MCF 10A (cell line): Measurements from ENCODE around the gene OR7C2. TPM values are rescaled to one million over a fixed set of nuclear protein-coding genes. Genes with fewer than 3 reads are reported as not detected.

Experiments
- BruUV-seq: library from RNA; stranded (reverse); fragments of 400-500 nt; replicated peaks from 2 replicates; lab custom pipeline; 2021; lab: Mats Ljungman, UMichigan
- CTCF ChIA-PET: fragments of 300-600 bp; sonication (Branson Sonifier 250); formaldehyde crosslinking; extraction: SDS; loops from one replicate; lab custom pipeline; 2021; ENCODE audit warnings: antibody characterized with exemption, inconsistent platforms; lab: Yijun Ruan, JAX
- POLR2A ChIA-PET: fragments of 300-600, 350-650 bp; sonication (Branson Sonifier 250); formaldehyde crosslinking; extraction: SDS; loops from one replicate; lab custom pipeline; 2020; ENCODE audit warnings: antibody characterized with exemption, inconsistent platforms; lab: Yijun Ruan, JAX
- DNase-seq: peaks from one replicate; pipeline ENCODE4 v3.0.0-alpha.2; 2018; ENCODE audit not compliant: unreplicated experiment
- H3K27ac Mint-ChIP-seq: one replicate; pipeline ENCODE4 v1.8.0; 2022; ENCODE audit warnings: mild to moderate bottlenecking, low read depth, mixed read lengths; ENCODE audit not compliant: unreplicated experiment
- H3K27me3 Mint-ChIP-seq: one replicate; pipeline ENCODE4 v1.8.0; 2022; ENCODE audit warnings: mixed read lengths; ENCODE audit not compliant: insufficient read depth, unreplicated experiment
- H3K36me3 Mint-ChIP-seq: one replicate; pipeline ENCODE4 v1.8.0; 2022; ENCODE audit warnings: mild to moderate bottlenecking, moderate library complexity, mixed read lengths; ENCODE audit not compliant: insufficient read depth, unreplicated experiment
- H3K4me1 Mint-ChIP-seq: one replicate; pipeline ENCODE4 v1.8.0; 2022; ENCODE audit warnings: mixed read lengths; ENCODE audit not compliant: insufficient read depth, unreplicated experiment
- H3K4me3 Mint-ChIP-seq: one replicate; pipeline ENCODE4 v1.8.0; 2022; ENCODE audit warnings: mild to moderate bottlenecking, moderate library complexity, mixed read lengths; ENCODE audit not compliant: unreplicated experiment
- H3K9me3 Mint-ChIP-seq: one replicate; pipeline ENCODE4 v1.8.0; 2022; ENCODE audit warnings: mixed read lengths; ENCODE audit not compliant: unreplicated experiment
- CTCF ChIP-seq: fragments of 200-600 bp; IDR thresholded peaks from one replicate; pipeline ENCODE4 v1.8.0; 2022; ENCODE audit warnings: antibody characterized with exemption, mild to moderate bottlenecking; ENCODE audit not compliant: unreplicated experiment
- intact Hi-C: fragments of 100-400 bp; cut with micrococcal nuclease; formaldehyde crosslinking; loops from 2 replicates; pipeline ENCODE4 v1.14.1; 2022
- total RNA-seq: library from RNA; stranded (reverse); gene quantifications from 2 replicates; pipeline ENCODE4 v1.2.3, GENCODE V29; 2022

The OR7C2 gene
- total RNA-seq, 1 experiment from 2014 or later: not detected

DNA sequence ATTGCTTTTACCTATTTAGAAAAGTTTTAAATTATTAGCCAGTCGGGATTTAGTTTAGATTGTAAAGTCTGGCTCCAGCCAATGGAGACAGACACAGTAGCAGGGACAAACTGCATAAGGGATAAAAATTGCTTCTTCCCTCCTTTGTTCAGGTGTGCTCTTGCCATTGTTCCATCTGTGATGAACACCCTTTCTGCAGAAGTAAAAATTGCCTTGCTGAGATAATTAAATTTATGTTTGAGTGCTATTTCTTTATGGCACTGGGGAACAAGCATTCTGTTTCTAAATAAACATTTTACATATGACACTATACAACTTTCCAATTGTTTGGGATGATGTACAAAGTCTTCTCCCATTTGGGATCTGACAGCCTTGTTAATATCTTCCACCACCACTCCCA, 18.0 kb downstream of the OR7C2 start:
- Mint-ChIP-seq H3K27ac (no peak overlapping the region), H3K36me3 (no peaks in the 10 kb centered on the region), H3K27me3 (no peaks in the 10 kb centered on the region), H3K4me3 (no peak overlapping the region), H3K9me3 (peaks cover 26% of the 10 kb centered on the region), H3K4me1 (no peaks in the 10 kb centered on the region)
- intact Hi-C loops: no loop called here
- DNase-seq: no peak
- ChIA-PET POLR2A (interaction anchor here (0.6 kb wide), 1 partner anchor 27 kb away, joined by 3 read pairs; no protein-coding TSS in a partner anchor), CTCF (no interaction called here)
- TF ChIP-seq CTCF: no peak
- BruUV-seq: no TSS peak

DNA sequence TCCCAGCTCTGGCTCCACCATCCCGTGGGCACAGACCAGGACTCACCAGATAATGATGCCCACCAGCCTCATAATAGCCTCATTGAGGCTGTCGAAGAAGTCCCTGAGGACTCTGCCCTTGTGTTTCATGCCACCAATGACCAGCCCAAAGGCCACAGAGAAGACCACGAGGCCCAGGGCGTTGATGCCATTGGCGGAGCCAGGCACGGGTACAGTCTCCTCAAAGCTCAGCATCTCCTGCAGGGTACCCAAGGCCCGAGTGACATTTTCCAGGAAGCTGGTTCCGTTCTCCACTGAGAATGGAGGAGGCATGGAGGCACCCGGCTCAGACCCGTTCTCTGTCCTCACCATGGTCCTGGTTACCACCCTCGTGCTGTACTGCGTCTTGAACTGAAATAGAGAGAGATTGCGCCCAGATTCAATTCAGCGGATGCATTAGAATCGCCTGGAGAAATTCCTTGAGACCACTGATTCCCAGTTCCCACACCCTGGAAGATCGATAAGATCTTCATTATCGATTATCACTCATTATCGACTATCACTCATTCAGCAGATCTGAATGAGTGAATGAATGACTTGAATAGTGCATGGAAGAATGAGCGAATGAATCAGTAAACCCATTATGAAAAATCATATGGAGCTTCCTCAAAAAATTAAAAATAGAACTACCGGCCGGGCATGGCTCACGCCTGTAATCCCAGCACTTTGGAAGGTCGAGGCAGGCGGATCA, 20.8 kb downstream of the OR7C2 start:
- Mint-ChIP-seq H3K27me3 (no peaks in the 10 kb centered on the region), H3K36me3 (no peaks in the 10 kb centered on the region), H3K4me1 (no peaks in the 10 kb centered on the region), H3K27ac (no peak overlapping the region), H3K9me3 (peaks cover 14% of the 10 kb centered on the region), H3K4me3 (no peak overlapping the region)
- no peak for DNase-seq
- BruUV-seq: no TSS peak
- CTCF ChIA-PET: no interaction called here
- POLR2A ChIA-PET: no interaction called here
- no peak for TF ChIP-seq CTCF
- intact Hi-C loops: no loop called here

GRCh38 chr19:14968247-14968646, 27.0 kb downstream of the OR7C2 start:
- Mint-ChIP-seq H3K4me3 (no peak overlapping the region), H3K27ac (no peak overlapping the region), H3K27me3 (no peaks in the 10 kb centered on the region), H3K9me3 (peaks cover 33% of the 10 kb centered on the region), H3K4me1 (no peaks in the 10 kb centered on the region), H3K36me3 (no peaks in the 10 kb centered on the region)
- no peak for DNase-seq
- TF ChIP-seq CTCF: no peak
- CTCF ChIA-PET: no interaction called here
- intact Hi-C loops: no loop called here
- POLR2A ChIA-PET: no interaction called here
- no TSS peak for BruUV-seq

DNA sequence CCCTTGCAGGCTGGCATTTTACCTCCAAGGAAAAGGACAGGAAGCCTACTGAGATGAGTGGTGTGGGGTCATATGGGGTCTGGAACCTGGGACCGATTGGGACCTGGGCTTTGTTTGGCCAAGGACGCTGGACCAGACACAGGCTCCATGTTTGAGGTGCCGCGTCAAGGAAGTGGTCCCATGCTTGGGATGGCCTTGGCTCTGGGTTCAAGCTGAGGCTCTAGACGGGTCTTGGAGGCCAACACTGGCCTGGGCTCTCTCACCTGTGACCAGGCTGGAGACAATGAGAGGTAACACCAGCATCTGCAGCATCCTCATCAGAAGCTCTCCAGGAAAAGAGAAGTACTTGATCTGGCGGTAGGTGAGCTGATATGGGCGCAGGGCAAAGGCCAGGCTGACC, 30.2 kb downstream of the OR7C2 start:
- TF ChIP-seq CTCF: no peak
- Mint-ChIP-seq H3K4me3 (no peak overlapping the region), H3K36me3 (no peaks in the 10 kb centered on the region), H3K9me3 (peaks cover 27% of the 10 kb centered on the region), H3K27me3 (no peaks in the 10 kb centered on the region), H3K4me1 (no peaks in the 10 kb centered on the region), H3K27ac (no peak overlapping the region)
- ChIA-PET CTCF (interaction anchor here (0.5 to 0.6 kb wide), 2 partner anchors 18 to 109 kb away, joined by 3 read pairs; no protein-coding TSS in a partner anchor), POLR2A (no interaction called here)
- intact Hi-C loops: no loop called here
- DNase-seq: no peak
- no TSS peak for BruUV-seq
